Motor neuron (in vitro differentiated cells): Measurements from ENCODE around the gene HNRNPK. TPM values are rescaled to one million over a fixed set of nuclear protein-coding genes. Genes with fewer than 3 reads are reported as not detected.

Experiments used
- ATAC-seq, 8 experiments: fragments of 200-7000 bp; cut with Tn5 transposase; replicated peaks in 6 of 8; 2 replicates each; pipeline ENCODE4 v1.8.0; 2021; ENCODE audit warnings: mild to moderate bottlenecking in 8 of 8, moderate library complexity in 8 of 8
- H3K27ac ChIP-seq, 2 donors: fragments of 250-450 bp; sonication (Bioruptor Pico); 2 replicates each; pipeline ENCODE4 v1.9.0; 2021; ENCODE audit warnings: antibody characterized with exemption in 2 of 2, mild to moderate bottlenecking in 2 of 2, moderate library complexity in 1 of 2
- H3K4me1 ChIP-seq, 2 donors: fragments of 250-450 bp; sonication (Bioruptor Pico); replicated peaks in 1 of 2; 2 replicates each; pipeline ENCODE4 v1.6.1; 2021; ENCODE audit warnings: antibody characterized with exemption in 2 of 2, mild to moderate bottlenecking in 2 of 2, moderate library complexity in 1 of 2
- H3K4me3 ChIP-seq, 5 donors: fragments of 250-450 bp; sonication (Bioruptor Pico); 2 replicates each; pipeline ENCODE4 v1.9.0; 2021; ENCODE audit warnings: antibody characterized with exemption in 5 of 5, mild to moderate bottlenecking in 5 of 5, moderate library complexity in 4 of 5
- WGBS, 10 experiments: fragments of 450-650 bp; shearing (Covaris generic); methylation state at CpG; one replicate each; pipeline ENCODE4 v1.0.0; 2022; 5-methylcytosine and 5-hydroxymethylcytosine counted together
- in situ Hi-C, 9 experiments: fragments of 400-800 bp; cut with MboI; loops; one replicate each; pipeline ENCODE4 v1.15.0; 2021; ENCODE audit warnings: low sequenced_read_pairs in 9 of 9, low pct_unique_long_range_greater_than_20kb in 2 of 9; ENCODE audit not compliant: unreplicated experiment in 9 of 9
- total RNA-seq, 8 experiments: library from RNA; unstranded; fragments of 300-600 nt; gene quantifications; 2 replicates each; pipeline versions ENCODE4 v1.2.3 to v1.2.4, GENCODE V29; 2022

HNRNPK gene
- total RNA-seq: 100 to 1,000 TPM; 405 to 918 (median 496) TPM

DNA sequence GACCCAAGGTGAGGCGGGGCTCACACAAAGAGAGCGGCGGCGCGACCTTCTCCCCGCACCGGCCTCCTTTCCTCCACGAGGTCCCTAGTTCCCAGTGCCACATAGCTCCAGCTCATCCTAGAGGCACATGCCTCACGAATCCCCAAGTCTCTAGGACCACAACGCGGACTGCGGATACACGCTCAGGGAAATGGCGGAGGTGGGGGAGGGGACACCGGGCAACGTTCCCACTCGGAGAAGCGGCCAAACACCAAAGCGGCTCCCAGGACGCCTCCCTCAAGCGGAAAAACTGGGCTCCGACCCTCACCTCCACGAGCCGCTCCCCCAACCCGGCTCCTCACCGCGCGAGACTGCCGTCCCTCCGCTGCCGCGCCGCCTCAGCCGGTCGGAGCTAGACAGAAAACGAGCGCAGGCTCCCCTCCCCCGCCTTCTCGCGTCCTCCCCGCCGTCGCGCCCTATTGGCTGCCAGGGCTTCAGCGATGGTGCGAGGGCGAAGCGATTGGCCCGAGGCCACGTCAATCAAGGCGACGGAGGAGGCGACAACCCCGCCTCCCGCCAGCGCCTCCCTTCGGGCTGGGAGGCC lies at the start of gene HNRNPK:
Gene HNRNPK, minus strand, starts transcription at position 404 of the 583 bp plus-strand sequence. CDS start 1,963 bp downstream, outside the sequence.
- in situ Hi-C loops: loop anchor here in 1 of 9 experiments (25.0 kb wide), 1 partner anchor 282 kb away; no protein-coding TSS in a partner anchor
- WGBS, 10 experiments: 0 to 2% methylated on average over 1 to 12 of the region's 57 CpGs; no CpG with 5 or more reads in 8 of the 10 experiments
- H3K27ac ChIP-seq: peak within 1 kb of the TSS; percentile 99
- peak within 1 kb of the TSS; percentile 54 to 77 (median 68) for H3K4me3 ChIP-seq
- peak; percentile 76 to 89 (median 85) for ATAC-seq
- peaks cover 11 to 20% of the 10 kb centered on the region in 2 donors for H3K4me1 ChIP-seq

GRCh38 chr9:84027201-84027600 lies 47.2 kb upstream of the HNRNPK start:
- H3K27ac ChIP-seq: no peak overlapping the region
- WGBS, 10 experiments: 16 to 100% (median 80%) methylated on average over 1 to 4 of the region's 4 CpGs; no CpG with 5 or more reads in 1 of the 10 experiments
- H3K4me1 ChIP-seq: no peaks in the 10 kb centered on the region
- in situ Hi-C loops: no loop called here
- H3K4me3 ChIP-seq: no peak overlapping the region
- peak in 2 of 8 experiments; percentile 94 to 99 for ATAC-seq

- Histone ChIP-seq H3K4me1 (no peaks in the 10 kb centered on the region), H3K27ac (no peak overlapping the region), H3K4me3 (no peak overlapping the region)
- in situ Hi-C loops: no loop called here
- ATAC-seq: peak in 2 of 8 experiments; percentile 31 to 65
- 19 to 98% (median 63%) methylated on average over 1 to 4 of the region's 4 CpGs for WGBS, 10 experiments
These were observed 44.1 kb upstream of the HNRNPK start for GRCh38 chr9:84024041-84024575.

DNA sequence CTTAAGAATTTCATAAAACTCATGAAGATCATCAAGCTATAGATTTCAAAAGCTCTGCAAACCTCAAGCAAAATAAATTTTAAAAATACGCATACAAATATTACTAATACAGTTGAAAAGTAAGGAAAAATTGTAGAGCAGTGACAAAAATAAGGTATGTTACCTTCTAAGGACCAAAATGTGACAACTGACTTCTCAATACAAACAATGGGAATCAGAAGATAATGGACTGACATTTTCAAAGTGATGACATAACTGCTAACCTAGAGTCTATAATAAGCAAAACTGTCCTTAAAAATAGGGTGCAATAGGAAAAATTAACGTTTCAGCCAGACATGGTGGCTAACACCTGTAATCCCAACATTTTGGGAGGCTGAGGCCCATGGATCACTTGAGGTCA lies 27.6 kb upstream of the HNRNPK start:
- in situ Hi-C loops: no loop called here

DNA sequence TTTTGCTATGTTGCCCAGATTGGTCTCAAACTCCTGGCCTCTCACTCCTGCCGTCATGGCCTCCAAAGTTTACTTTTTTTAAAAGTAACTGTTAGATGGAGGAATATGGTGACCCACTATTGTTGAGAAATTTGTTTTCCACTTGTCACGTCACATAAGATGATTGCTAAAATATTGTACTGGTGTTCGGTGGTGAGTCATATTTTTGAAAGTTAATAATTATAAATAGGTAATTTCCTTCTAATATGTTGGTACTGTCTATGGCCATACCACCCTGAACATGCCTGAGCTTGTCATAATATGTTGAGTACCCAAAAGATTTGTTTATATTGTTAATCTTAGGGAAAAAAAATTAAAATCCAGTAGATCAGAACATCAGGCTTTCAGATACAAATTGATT lies 23.2 kb upstream of the HNRNPK start:
- Histone ChIP-seq H3K4me3 (no peak overlapping the region), H3K4me1 (no peaks in the 10 kb centered on the region), H3K27ac (no peak overlapping the region)
- in situ Hi-C loops: no loop called here
- ATAC-seq: no peak
- 80 to 100% (median 100%) methylated on average over 2 to 3 of the region's 3 CpGs; no CpG with 5 or more reads in 1 of the 10 experiments for WGBS, 10 experiments

More for the DNA sequence above, 27.6 kb upstream of the HNRNPK start:
- Histone ChIP-seq H3K4me3 (no peak overlapping the region), H3K4me1 (no peaks in the 10 kb centered on the region), H3K27ac (no peak overlapping the region)
- no peak for ATAC-seq
- 71 to 100% (median 98%) methylated on average over 1 to 2 of the region's 2 CpGs for WGBS, 10 experiments

- ATAC-seq: peak in 2 of 8 experiments; percentile 66 to 68
- H3K4me3 ChIP-seq: no peak overlapping the region
- H3K27ac ChIP-seq: no peak overlapping the region
- H3K4me1 ChIP-seq: no peaks in the 10 kb centered on the region
- in situ Hi-C loops: no loop called here
These were observed 22.3 kb upstream of the HNRNPK start for GRCh38 chr9:84002344-84002743.

GRCh38 chr9:84001621-84002020 lies 21.6 kb upstream of the HNRNPK start:
- Histone ChIP-seq H3K27ac (no peak overlapping the region), H3K4me1 (no peaks in the 10 kb centered on the region), H3K4me3 (no peak overlapping the region)
- ATAC-seq: no peak
- in situ Hi-C loops: no loop called here
- WGBS, 10 experiments: 78 to 100% (median 100%) methylated on average over 1 to 2 of the region's 2 CpGs; no CpG with 5 or more reads in 2 of the 10 experiments

GRCh38 chr9:84000186-84000585 lies 20.2 kb upstream of the HNRNPK start:
- no peak overlapping the region for H3K27ac ChIP-seq
- no peak overlapping the region for H3K4me3 ChIP-seq
- no peak for ATAC-seq
- WGBS, 10 experiments: 28 to 100% (median 84%) methylated on average over 1 to 3 of the region's 3 CpGs; no CpG with 5 or more reads in 1 of the 10 experiments
- in situ Hi-C loops: no loop called here
- H3K4me1 ChIP-seq: no peaks in the 10 kb centered on the region

DNA sequence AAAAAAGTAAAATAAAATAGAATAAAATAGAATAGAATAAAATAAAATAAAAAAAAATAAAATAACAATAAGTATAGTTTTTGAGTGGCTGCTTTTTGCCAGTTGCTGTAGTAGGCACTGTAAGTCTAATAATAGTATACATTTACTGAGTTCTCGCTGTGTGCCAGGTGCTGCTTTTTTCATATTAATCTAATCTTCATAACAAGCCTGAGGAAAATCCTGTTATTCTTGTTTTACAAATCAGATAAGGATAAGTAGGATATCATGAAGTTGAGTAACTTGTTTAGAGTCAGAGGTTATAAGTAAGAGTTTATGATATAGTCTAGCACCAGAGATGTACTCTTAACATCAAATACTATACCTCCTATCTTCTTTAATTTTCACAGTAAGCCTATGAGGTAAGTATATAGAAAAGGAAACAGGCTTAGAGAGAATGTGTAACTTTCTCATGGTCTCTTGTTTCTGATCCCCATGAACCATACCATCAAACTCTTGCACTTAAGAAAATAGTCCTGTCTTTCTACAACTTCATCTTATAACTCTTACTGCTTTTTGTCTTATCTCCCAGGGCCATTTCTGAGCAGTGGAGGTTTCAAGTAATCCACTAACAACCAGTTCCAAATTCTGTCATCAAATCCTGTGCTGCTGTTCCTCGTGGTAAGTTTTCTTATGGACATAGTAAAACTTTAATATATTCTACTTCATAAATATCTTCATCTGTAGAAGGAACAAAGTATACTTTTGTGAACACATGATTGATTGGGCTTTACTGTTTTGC lies 19.3 kb upstream of the HNRNPK start:
- WGBS, 10 experiments: 63 to 100% (median 95%) methylated on average over 1 to 2 of the region's 2 CpGs; no CpG with 5 or more reads in 1 of the 10 experiments
- Histone ChIP-seq H3K4me1 (no peaks in the 10 kb centered on the region), H3K4me3 (no peak overlapping the region), H3K27ac (no peak overlapping the region)
- ATAC-seq: no peak
- in situ Hi-C loops: loop anchor here in 1 of 9 experiments (25.0 kb wide), 1 partner anchor 263 kb away; no protein-coding TSS in a partner anchor

DNA sequence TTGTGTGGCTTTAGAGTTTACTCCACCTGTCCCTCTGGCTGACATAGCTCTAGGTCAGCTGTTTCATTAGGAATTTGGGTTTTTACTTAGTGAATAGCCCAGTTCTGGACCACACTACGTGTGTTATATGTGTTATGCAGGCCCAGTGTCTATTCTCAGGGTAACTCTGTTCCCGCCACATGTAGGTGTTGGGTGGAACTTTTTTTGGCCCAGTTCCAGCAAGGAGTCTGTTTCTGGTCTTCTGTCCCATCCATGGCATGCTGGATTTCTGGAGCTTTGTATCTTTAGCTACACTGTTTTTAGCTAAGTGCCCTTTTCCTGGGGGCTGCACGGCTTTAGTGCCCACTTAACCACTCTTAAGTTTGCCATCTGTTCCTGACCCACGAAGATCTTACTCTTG lies 16.1 kb upstream of the HNRNPK start:
- 68 to 100% (median 96%) methylated on average over 1 to 4 of the region's 4 CpGs for WGBS, 10 experiments

GRCh38 chr9:83992901-83993300 lies 12.9 kb upstream of the HNRNPK start:
- Histone ChIP-seq H3K27ac (no peak overlapping the region), H3K4me1 (peaks cover 0 to 8% of the 10 kb centered on the region in 2 donors), H3K4me3 (no peak overlapping the region)
- in situ Hi-C loops: loop anchor here in 1 of 9 experiments (25.0 kb wide), 1 partner anchor 269 kb away; no protein-coding TSS in a partner anchor
- ATAC-seq: no peak

More for the DNA sequence above, 16.1 kb upstream of the HNRNPK start:
- H3K4me3 ChIP-seq: no peak overlapping the region
- in situ Hi-C loops: loop anchor here in 1 of 9 experiments (25.0 kb wide), 1 partner anchor 266 kb away; no protein-coding TSS in a partner anchor
- ATAC-seq: no peak
- H3K27ac ChIP-seq: no peak overlapping the region
- peaks cover 0 to 8% of the 10 kb centered on the region in 2 donors for H3K4me1 ChIP-seq

DNA sequence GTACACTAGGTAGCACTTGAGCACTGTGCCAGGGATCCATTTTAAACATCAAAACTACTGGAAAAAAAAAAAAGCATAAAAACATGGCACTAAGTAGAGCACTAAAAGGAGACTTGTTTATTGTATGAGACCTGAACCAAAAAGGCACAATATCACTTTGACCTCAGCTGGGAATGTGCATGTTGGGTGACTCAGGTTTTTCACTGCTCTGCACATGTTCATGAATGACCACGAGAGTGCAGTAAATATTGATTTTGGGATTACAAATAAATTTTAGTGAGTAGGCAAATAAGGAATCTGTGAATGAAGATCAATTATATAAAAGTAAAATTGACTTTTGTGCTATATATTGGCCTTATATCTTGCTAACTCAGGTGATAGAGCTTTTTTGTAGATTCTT lies 12.4 kb upstream of the HNRNPK start:
- Histone ChIP-seq H3K27ac (no peak overlapping the region), H3K4me3 (no peak overlapping the region), H3K4me1 (peaks cover 0 to 8% of the 10 kb centered on the region in 2 donors)
- 0 to 86% (median 63%) methylated on average over 1 of the region's 1 CpG; no CpG with 5 or more reads in 1 of the 10 experiments for WGBS, 10 experiments
- ATAC-seq: peak in 5 of 8 experiments; percentile 32 to 74 (median 54)
- in situ Hi-C loops: loop anchor here in 1 of 9 experiments (25.0 kb wide), 1 partner anchor 270 kb away; no protein-coding TSS in a partner anchor

DNA sequence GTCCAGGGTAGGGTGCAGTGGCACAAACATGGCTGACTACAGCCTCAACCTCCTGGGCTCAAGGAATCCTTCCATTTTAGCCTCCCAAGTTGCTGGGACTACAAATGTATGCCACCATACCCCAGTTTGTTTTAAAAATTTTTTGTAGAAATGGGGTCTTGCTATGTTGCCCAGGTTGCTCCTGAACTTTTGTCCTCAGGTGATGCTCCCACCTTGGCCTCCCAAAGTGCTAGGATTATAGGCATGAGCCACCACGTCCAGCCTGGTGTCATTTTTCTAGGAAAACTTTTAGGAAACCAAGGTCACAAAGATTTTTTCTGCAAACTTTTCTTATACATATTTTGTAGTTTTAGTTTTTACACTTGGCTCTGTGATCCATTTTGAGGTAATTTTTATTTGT lies 11.3 kb upstream of the HNRNPK start:
- Histone ChIP-seq H3K4me1 (peaks cover 0 to 8% of the 10 kb centered on the region in 2 donors), H3K27ac (no peak overlapping the region), H3K4me3 (no peak overlapping the region)
- WGBS, 10 experiments: 91 to 100% (median 100%) methylated on average over 1 of the region's 1 CpG; no CpG with 5 or more reads in 5 of the 10 experiments
- in situ Hi-C loops: loop anchor here in 1 of 9 experiments (25.0 kb wide), 1 partner anchor 271 kb away; no protein-coding TSS in a partner anchor
- ATAC-seq: no peak
